Nephron progenitor cell (in vitro differentiated cells): ENCODE measurements around the gene EXOC4.

Source experiments
- DNase-seq: peaks from one replicate; pipeline ENCODE4 v3.0.0; 2021
- H3K27ac Mint-ChIP-seq: 2 replicates; pipeline ENCODE4 v1.8.0; 2021; ENCODE audit warnings: mild to moderate bottlenecking, moderate library complexity, mixed read lengths
- H3K27me3 Mint-ChIP-seq: 2 replicates; pipeline ENCODE4 v1.8.0; 2021; ENCODE audit warnings: mild to moderate bottlenecking, low read depth, mixed read lengths; ENCODE audit not compliant: poor library complexity
- H3K36me3 Mint-ChIP-seq: 2 replicates; pipeline ENCODE4 v1.8.0; 2021; ENCODE audit warnings: low read depth, mixed read lengths
- H3K4me1 Mint-ChIP-seq: 2 replicates; pipeline ENCODE4 v1.8.0; 2021; ENCODE audit warnings: mixed read lengths
- H3K4me3 Mint-ChIP-seq: 2 replicates; pipeline ENCODE4 v1.8.0; 2021; ENCODE audit warnings: mild to moderate bottlenecking, moderate library complexity, mixed read lengths
- H3K9me3 Mint-ChIP-seq: 2 replicates; pipeline ENCODE4 v1.8.0; 2021; ENCODE audit warnings: mild to moderate bottlenecking, moderate library complexity, mixed read lengths
- CTCF ChIP-seq: fragments of 200-600 bp; sonication (generic); IDR thresholded peaks from 2 replicates; pipeline ENCODE4 v1.5.0; 2021; ENCODE audit warnings: antibody characterized with exemption

Gene EXOC4

GRCh38 chr7:134046594-134047128 lies 793.8 kb downstream of the EXOC4 start:
- Mint-ChIP-seq H3K27me3 (no peaks in the 10 kb centered on the region), H3K36me3 (no peaks in the 10 kb centered on the region), H3K27ac (no peak overlapping the region), H3K4me3 (no peak overlapping the region), H3K4me1 (no peaks in the 10 kb centered on the region), H3K9me3 (peaks cover 5% of the 10 kb centered on the region)
- no peak for DNase-seq
- TF ChIP-seq CTCF, result no peak

- no peak overlapping the region for H3K4me3 Mint-ChIP-seq
- no peak for DNase-seq
- H3K27ac Mint-ChIP-seq, result no peak overlapping the region
- no peak for TF ChIP-seq CTCF
- no peaks in the 10 kb centered on the region for H3K36me3 Mint-ChIP-seq
- peaks cover 2% of the 10 kb centered on the region for H3K27me3 Mint-ChIP-seq
- H3K9me3 Mint-ChIP-seq, result peaks cover 5% of the 10 kb centered on the region
- H3K4me1 Mint-ChIP-seq, result no peaks in the 10 kb centered on the region
Observed at GRCh38 chr7:134047675-134048074, 794.8 kb downstream of the EXOC4 start.

- no peaks in the 10 kb centered on the region for H3K36me3 Mint-ChIP-seq
- peaks cover 2% of the 10 kb centered on the region for H3K27me3 Mint-ChIP-seq
- no peak for TF ChIP-seq CTCF
- H3K27ac Mint-ChIP-seq, result no peak overlapping the region
- DNase-seq, result no peak
- H3K4me1 Mint-ChIP-seq, result no peaks in the 10 kb centered on the region
- H3K4me3 Mint-ChIP-seq, result no peak overlapping the region
- peaks cover 5% of the 10 kb centered on the region for H3K9me3 Mint-ChIP-seq
Observed at GRCh38 chr7:134048166-134048565, 795.3 kb downstream of the EXOC4 start.

- Mint-ChIP-seq H3K4me3 (no peak overlapping the region), H3K4me1 (no peaks in the 10 kb centered on the region), H3K27ac (no peak overlapping the region), H3K9me3 (peaks cover 5% of the 10 kb centered on the region), H3K27me3 (peaks cover 2% of the 10 kb centered on the region), H3K36me3 (no peaks in the 10 kb centered on the region)
- no peak for TF ChIP-seq CTCF
- no peak for DNase-seq
Observed at GRCh38 chr7:134051020-134051419, 798.1 kb downstream of the EXOC4 start.

GRCh38 chr7:134056816-134057215 lies 803.9 kb downstream of the EXOC4 start:
- no peaks in the 10 kb centered on the region for H3K36me3 Mint-ChIP-seq
- H3K27ac Mint-ChIP-seq, result no peak overlapping the region
- DNase-seq, result no peak
- no peak overlapping the region for H3K4me3 Mint-ChIP-seq
- no peaks in the 10 kb centered on the region for H3K9me3 Mint-ChIP-seq
- no peak for TF ChIP-seq CTCF
- H3K27me3 Mint-ChIP-seq, result peaks cover 1% of the 10 kb centered on the region
- no peaks in the 10 kb centered on the region for H3K4me1 Mint-ChIP-seq

- DNase-seq, result no peak
- TF ChIP-seq CTCF, result no peak
- Mint-ChIP-seq H3K36me3 (no peaks in the 10 kb centered on the region), H3K27me3 (no peaks in the 10 kb centered on the region), H3K27ac (no peak overlapping the region), H3K4me1 (no peaks in the 10 kb centered on the region), H3K4me3 (no peak overlapping the region), H3K9me3 (no peaks in the 10 kb centered on the region)
Observed at GRCh38 chr7:134058521-134058920, 805.6 kb downstream of the EXOC4 start.
